ENCODE measurements around the gene BPIFA2. TPM values are rescaled to one million over a fixed set of nuclear protein-coding genes. Genes with fewer than 3 reads are reported as not detected.
"Not testable (repeated sequence)": the region's sequence is repeated elsewhere in the genome, so short reads cannot be mapped to it uniquely, and the experiment has no call there.

BPIFA2 gene, protein sequence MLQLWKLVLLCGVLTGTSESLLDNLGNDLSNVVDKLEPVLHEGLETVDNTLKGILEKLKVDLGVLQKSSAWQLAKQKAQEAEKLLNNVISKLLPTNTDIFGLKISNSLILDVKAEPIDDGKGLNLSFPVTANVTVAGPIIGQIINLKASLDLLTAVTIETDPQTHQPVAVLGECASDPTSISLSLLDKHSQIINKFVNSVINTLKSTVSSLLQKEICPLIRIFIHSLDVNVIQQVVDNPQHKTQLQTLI
- not detected in 2 replicates for total RNA-seq
- long read RNA-seq, result 0 reads

DNA sequence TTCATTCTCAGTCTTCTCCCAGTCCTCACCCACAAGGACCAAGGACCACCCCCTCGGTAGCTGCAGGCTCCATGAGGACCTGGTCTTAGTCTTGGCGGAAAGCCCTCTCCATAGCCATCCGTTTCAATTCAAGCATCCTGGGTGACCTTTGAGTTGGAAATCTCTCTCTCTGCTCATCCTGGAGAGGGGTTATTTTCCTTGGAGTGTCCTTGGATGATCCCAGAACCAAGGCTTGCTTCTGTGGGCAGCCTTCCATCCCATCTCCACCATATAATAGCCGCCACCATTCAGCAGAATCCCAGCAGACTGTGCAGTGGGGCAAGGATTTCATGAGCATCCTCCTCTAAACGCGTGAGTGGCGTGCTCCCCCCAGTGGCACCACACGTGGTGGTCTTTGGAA lies at the start of gene BPIFA2:
BPIFA2 (plus strand) TSS at position 301 of the 400 bp plus-strand sequence. CDS start 987 bp downstream, outside the sequence.
- no peak for DNase-seq (ENCODE audit: low read depth, low spot score)
- no peak within 1 kb of the TSS for H3K27ac Mint-ChIP-seq (ENCODE audit: unreplicated experiment)
- no peak within 1 kb of the TSS for H3K4me3 Mint-ChIP-seq
- TF ChIP-seq, protein P1, sequence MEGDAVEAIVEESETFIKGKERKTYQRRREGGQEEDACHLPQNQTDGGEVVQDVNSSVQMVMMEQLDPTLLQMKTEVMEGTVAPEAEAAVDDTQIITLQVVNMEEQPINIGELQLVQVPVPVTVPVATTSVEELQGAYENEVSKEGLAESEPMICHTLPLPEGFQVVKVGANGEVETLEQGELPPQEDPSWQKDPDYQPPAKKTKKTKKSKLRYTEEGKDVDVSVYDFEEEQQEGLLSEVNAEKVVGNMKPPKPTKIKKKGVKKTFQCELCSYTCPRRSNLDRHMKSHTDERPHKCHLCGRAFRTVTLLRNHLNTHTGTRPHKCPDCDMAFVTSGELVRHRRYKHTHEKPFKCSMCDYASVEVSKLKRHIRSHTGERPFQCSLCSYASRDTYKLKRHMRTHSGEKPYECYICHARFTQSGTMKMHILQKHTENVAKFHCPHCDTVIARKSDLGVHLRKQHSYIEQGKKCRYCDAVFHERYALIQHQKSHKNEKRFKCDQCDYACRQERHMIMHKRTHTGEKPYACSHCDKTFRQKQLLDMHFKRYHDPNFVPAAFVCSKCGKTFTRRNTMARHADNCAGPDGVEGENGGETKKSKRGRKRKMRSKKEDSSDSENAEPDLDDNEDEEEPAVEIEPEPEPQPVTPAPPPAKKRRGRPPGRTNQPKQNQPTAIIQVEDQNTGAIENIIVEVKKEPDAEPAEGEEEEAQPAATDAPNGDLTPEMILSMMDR (conservative IDR thresholded peaks at IDR 0.05), result no peak
- H3K9me3 Mint-ChIP-seq, result peaks cover 15% of the 10 kb centered on the region
- no peaks in the 10 kb centered on the region for H3K4me1 Mint-ChIP-seq
- peaks cover 35% of the 10 kb centered on the region for H3K27me3 Mint-ChIP-seq (ENCODE audit: low read depth)
- H3K36me3 Mint-ChIP-seq (ENCODE audit: low read depth), result peaks cover 2% of the 10 kb centered on the region

DNA sequence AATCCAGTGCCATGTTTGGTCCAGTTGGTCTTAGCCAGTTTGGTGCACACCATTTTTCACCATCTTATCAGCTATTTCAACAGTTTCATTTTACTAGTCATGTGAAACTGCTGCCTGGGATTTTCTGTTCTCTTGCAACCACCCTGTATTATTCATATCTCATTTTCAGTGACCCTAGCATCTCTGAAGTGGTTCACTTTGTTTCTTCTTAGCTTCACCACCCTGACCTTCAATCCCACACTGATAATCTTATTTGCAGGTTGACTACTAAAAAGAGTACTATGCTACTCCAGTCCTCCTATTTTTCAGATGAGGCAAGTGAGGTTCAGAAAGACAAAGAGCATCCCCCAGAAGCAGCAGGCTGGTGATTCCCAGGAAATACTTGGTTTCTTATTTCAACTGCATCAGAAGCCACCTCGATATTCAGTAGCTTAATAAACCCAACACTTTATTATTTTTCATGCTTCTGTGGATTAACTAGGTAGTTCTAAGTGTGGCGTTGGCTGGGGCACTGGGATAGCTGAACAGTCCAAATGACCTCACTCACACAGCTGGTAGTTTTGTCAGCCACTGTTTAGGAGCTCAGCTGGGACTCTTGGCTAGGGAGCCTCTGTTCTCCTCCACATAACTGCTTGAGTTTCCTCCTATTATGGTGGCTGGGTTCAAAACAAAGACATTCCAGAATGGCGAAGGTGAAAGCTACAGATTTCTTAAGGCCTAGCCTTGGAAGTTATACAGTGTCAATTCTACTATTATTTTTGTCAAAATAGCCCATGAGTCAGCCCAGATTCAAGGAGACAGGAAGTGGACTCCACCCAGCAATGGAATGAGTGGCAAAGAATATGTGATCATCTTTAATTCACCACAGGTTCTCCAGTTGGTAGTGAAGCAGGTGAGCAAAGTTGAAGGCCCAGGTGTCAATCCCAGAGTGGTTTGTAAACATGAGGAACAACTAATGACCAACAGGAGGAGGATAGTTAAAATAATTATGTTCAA lies 47.9 kb upstream of the BPIFA2 start:
- peaks cover 16% of the 10 kb centered on the region for H3K9me3 Mint-ChIP-seq
- TF ChIP-seq, protein P1 (conservative IDR thresholded peaks at IDR 0.05), result no peak
- no peak overlapping the region for H3K4me3 Mint-ChIP-seq
- peaks cover 17% of the 10 kb centered on the region for H3K27me3 Mint-ChIP-seq (ENCODE audit: low read depth)
- H3K4me1 Mint-ChIP-seq, result peaks cover 5% of the 10 kb centered on the region
- peaks cover 3% of the 10 kb centered on the region for H3K36me3 Mint-ChIP-seq (ENCODE audit: low read depth)
- H3K27ac Mint-ChIP-seq (ENCODE audit: unreplicated experiment), result no peak overlapping the region
- no peak for DNase-seq (ENCODE audit: low read depth, low spot score)

DNA sequence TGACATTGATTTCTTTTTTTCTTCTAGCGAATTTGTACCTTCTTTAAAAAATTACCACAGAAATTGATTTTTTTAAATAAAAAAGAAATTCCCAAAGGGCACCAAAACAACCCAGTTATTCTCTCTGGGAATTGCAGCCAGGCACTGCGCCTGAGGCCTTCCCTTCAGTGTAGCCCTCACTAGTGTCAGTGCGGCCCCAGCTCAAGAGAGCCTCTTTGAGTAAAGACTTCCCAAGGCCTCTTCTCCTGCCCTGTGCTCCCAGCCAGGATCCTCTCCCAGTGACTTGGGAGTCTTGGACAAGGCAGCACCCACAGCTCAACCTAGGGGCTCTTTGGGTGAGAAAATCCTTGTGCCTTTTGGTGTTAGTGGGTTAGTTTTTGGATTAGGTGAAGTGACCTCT lies 47.0 kb upstream of the BPIFA2 start:
- Mint-ChIP-seq H3K4me1 (peaks cover 5% of the 10 kb centered on the region), H3K27ac (ENCODE audit: unreplicated experiment) (no peak overlapping the region), H3K4me3 (no peak overlapping the region), H3K36me3 (ENCODE audit: low read depth) (peaks cover 3% of the 10 kb centered on the region), H3K9me3 (peaks cover 16% of the 10 kb centered on the region), H3K27me3 (ENCODE audit: low read depth) (peaks cover 24% of the 10 kb centered on the region)
- TF ChIP-seq, protein P1 (conservative IDR thresholded peaks at IDR 0.05), result no peak
- DNase-seq (ENCODE audit: low read depth, low spot score), result no peak

DNA sequence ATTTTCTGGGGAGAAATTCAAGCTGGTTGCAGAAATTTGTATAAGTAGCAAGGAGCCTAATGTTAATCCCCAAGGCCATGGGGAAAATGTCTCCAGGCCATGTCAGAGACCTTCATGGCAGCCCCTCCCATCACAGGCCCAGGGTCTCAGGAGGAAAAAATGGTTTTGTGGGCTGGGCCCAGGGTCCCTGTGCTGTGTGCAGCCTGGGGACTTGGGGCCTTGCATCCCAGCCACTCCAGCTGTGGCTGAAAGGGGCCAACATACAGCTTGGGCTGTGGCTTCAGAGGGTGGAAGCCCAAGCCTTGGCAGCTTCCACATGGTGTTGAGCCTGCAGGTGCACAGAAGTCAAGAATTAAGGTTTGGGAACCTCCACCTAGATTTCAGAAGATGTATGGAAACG lies 45.7 kb upstream of the BPIFA2 start:
- H3K36me3 Mint-ChIP-seq (ENCODE audit: low read depth); DNase-seq (ENCODE audit: low read depth, low spot score); H3K4me3 Mint-ChIP-seq; H3K27ac Mint-ChIP-seq (ENCODE audit: unreplicated experiment); H3K4me1 Mint-ChIP-seq: not testable (repeated sequence)
- Mint-ChIP-seq H3K27me3 (ENCODE audit: low read depth) (peaks cover 30% of the 10 kb centered on the region), H3K9me3 (peaks cover 13% of the 10 kb centered on the region)

DNA sequence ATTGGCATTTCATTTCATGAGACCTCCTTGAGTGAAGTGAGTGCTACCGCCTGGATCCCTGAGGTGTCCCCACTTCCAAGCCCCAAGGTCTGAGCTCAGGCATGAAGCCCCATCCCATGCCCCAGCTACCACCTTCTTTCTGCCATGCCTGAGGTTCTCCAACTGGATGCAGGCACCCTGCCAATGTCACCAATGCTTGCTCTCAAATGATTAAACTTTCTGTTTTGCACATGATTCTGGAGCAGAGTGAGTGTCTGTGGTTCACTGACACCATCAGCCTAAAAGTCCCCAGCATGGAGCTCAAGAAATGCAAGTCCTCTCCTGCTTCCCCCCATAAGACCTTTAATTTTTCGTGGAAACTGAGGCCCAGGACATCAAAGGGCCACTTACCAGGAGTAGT lies 43.7 kb upstream of the BPIFA2 start:
- DNase-seq (ENCODE audit: low read depth, low spot score), result no peak
- Mint-ChIP-seq H3K9me3 (peaks cover 13% of the 10 kb centered on the region), H3K4me3 (no peak overlapping the region), H3K27ac (ENCODE audit: unreplicated experiment) (no peak overlapping the region), H3K4me1 (no peaks in the 10 kb centered on the region), H3K36me3 (ENCODE audit: low read depth) (no peaks in the 10 kb centered on the region), H3K27me3 (ENCODE audit: low read depth) (peaks cover 43% of the 10 kb centered on the region)
- TF ChIP-seq, protein P1 (conservative IDR thresholded peaks at IDR 0.05), result no peak
